Measurements from ENCODE around the gene ARFGEF3.

Gene ARFGEF3

GRCh38 chr6:138197570-138197969 lies 35.8 kb downstream of the ARFGEF3 start:
- Histone ChIP-seq H3K27ac (ENCODE audit: low read length) (no peak overlapping the region), H3K9ac (ENCODE audit: low read length) (no peak overlapping the region)

GRCh38 chr6:138198430-138199091 lies 36.8 kb downstream of the ARFGEF3 start:
- Histone ChIP-seq H3K27me3 (ENCODE audit: low read depth, low read length) (no peaks in the 10 kb centered on the region), H3K4me2 (ENCODE audit: low read length) (no peak overlapping the region), H3K36me3 (replicated peaks; ENCODE audit: low read depth, low read length) (no peaks in the 10 kb centered on the region), H4K20me1 (ENCODE audit: insufficient read depth, low read length) (no peaks in the 10 kb centered on the region), H3K4me3 (ENCODE audit: low read length) (no peak overlapping the region), H3K4me1 (ENCODE audit: low read length) (no peaks in the 10 kb centered on the region), H3K27ac (ENCODE audit: low read length) (no peak overlapping the region), H2AFZ (ENCODE audit: low read depth, low read length) (no peak overlapping the region), H3K9me3 (ENCODE audit: insufficient read depth, low read length) (no peaks in the 10 kb centered on the region), H3K79me2 (ENCODE audit: low read length) (no peaks in the 10 kb centered on the region), H3K9ac (ENCODE audit: low read length) (no peak overlapping the region)
- TF ChIP-seq EZH2phosphoT487 (IDR thresholded peaks at IDR 0.05; ENCODE audit: low read depth) (no peak), CTCF (IDR thresholded peaks at IDR 0.05; ENCODE audit: low read depth, low read length) (no peak)

More at GRCh38 chr6:138197570-138197969, 35.8 kb downstream of the ARFGEF3 start:
- Histone ChIP-seq H3K4me1 (ENCODE audit: low read length) (no peaks in the 10 kb centered on the region), H3K79me2 (ENCODE audit: low read length) (no peaks in the 10 kb centered on the region), H3K4me2 (ENCODE audit: low read length) (no peak overlapping the region), H3K4me3 (ENCODE audit: low read length) (no peak overlapping the region), H3K36me3 (replicated peaks; ENCODE audit: low read depth, low read length) (no peaks in the 10 kb centered on the region), H3K9me3 (ENCODE audit: insufficient read depth, low read length) (no peaks in the 10 kb centered on the region), H4K20me1 (ENCODE audit: insufficient read depth, low read length) (no peaks in the 10 kb centered on the region), H3K27me3 (ENCODE audit: low read depth, low read length) (no peaks in the 10 kb centered on the region), H2AFZ (ENCODE audit: low read depth, low read length) (no peak overlapping the region)
- TF ChIP-seq CTCF (IDR thresholded peaks at IDR 0.05; ENCODE audit: low read depth, low read length) (no peak), EZH2phosphoT487 (IDR thresholded peaks at IDR 0.05; ENCODE audit: low read depth) (no peak)

- TF ChIP-seq EZH2phosphoT487 (IDR thresholded peaks at IDR 0.05; ENCODE audit: low read depth) (no peak), CTCF (IDR thresholded peaks at IDR 0.05; ENCODE audit: low read depth, low read length) (no peak)
- Histone ChIP-seq H3K9me3 (ENCODE audit: insufficient read depth, low read length) (no peaks in the 10 kb centered on the region), H3K27ac (ENCODE audit: low read length) (no peak overlapping the region), H3K4me1 (ENCODE audit: low read length) (no peaks in the 10 kb centered on the region), H3K79me2 (ENCODE audit: low read length) (no peaks in the 10 kb centered on the region), H3K4me3 (ENCODE audit: low read length) (no peak overlapping the region), H3K27me3 (ENCODE audit: low read depth, low read length) (no peaks in the 10 kb centered on the region; the same call in 1 of the 2 replicates), H3K36me3 (replicated peaks; ENCODE audit: low read depth, low read length) (no peaks in the 10 kb centered on the region), H3K9ac (ENCODE audit: low read length) (no peak overlapping the region), H2AFZ (ENCODE audit: low read depth, low read length) (no peak overlapping the region), H4K20me1 (ENCODE audit: insufficient read depth, low read length) (no peaks in the 10 kb centered on the region), H3K4me2 (ENCODE audit: low read length) (no peak overlapping the region)
Measured at GRCh38 chr6:138201836-138202235, 40.1 kb downstream of the ARFGEF3 start.

- H3K4me3 ChIP-seq (ENCODE audit: low read length) = no peak overlapping the region
- no peaks in the 10 kb centered on the region for H4K20me1 ChIP-seq (ENCODE audit: insufficient read depth, low read length)
- TF ChIP-seq EZH2phosphoT487 (IDR thresholded peaks at IDR 0.05; ENCODE audit: low read depth) (no peak), CTCF (IDR thresholded peaks at IDR 0.05; ENCODE audit: low read depth, low read length) (no peak)
- H3K9ac ChIP-seq (ENCODE audit: low read length) = no peak overlapping the region
- H3K4me1 ChIP-seq (ENCODE audit: low read length) = no peaks in the 10 kb centered on the region
- H3K79me2 ChIP-seq (ENCODE audit: low read length) = no peaks in the 10 kb centered on the region
- H3K4me2 ChIP-seq (ENCODE audit: low read length) = no peak overlapping the region
- no peaks in the 10 kb centered on the region for H3K36me3 ChIP-seq (replicated peaks; ENCODE audit: low read depth, low read length)
- no peak overlapping the region for H2AFZ ChIP-seq (ENCODE audit: low read depth, low read length)
- H3K27me3 ChIP-seq (ENCODE audit: low read depth, low read length) = no peaks in the 10 kb centered on the region; the same call in 1 of the 2 replicates
- H3K9me3 ChIP-seq (ENCODE audit: insufficient read depth, low read length) = no peaks in the 10 kb centered on the region
- no peak overlapping the region for H3K27ac ChIP-seq (ENCODE audit: low read length)
Measured at GRCh38 chr6:138203315-138203714, 41.6 kb downstream of the ARFGEF3 start.
